OCI-LY1 (cell line): ENCODE measurements around the gene RASGRF2.

ENCODE experiments used
- H2AFZ ChIP-seq: fragments of 200-600 bp; sonication (generic), shearing (Covaris generic); 2 replicates; pipeline ENCODE4 v1.6.0; 2014; ENCODE audit warnings: antibody characterized with exemption, mild to moderate bottlenecking, low read length
- H3F3A ChIP-seq: fragments of 200-600 bp; sonication (generic), shearing (Covaris generic); 2 replicates; pipeline ENCODE4 v1.6.0; 2014; ENCODE audit warnings: mild to moderate bottlenecking, antibody characterized with exemption, low read length, moderate library complexity; ENCODE audit not compliant: insufficient read depth
- H3K27ac ChIP-seq: fragments of 200-600 bp; sonication (generic); 2 replicates; pipeline ENCODE4 v1.5.1; 2014; ENCODE audit warnings: low read length, mixed run types, mild to moderate bottlenecking, low read depth; ENCODE audit not compliant: poor library complexity, severe bottlenecking
- H3K27me3 ChIP-seq: fragments of 200-600 bp; sonication (generic); 2 replicates; pipeline ENCODE4 v1.6.0; 2014; ENCODE audit warnings: antibody characterized with exemption, mild to moderate bottlenecking, low read length, moderate library complexity; ENCODE audit not compliant: insufficient read depth
- H3K36me3 ChIP-seq: fragments of 200-600 bp; sonication (generic); 2 replicates; pipeline ENCODE4 v1.6.1; 2014; ENCODE audit warnings: mild to moderate bottlenecking, antibody characterized with exemption, low read length, moderate library complexity, mixed read lengths; ENCODE audit not compliant: insufficient read depth
- H3K4me1 ChIP-seq: fragments of 200-600 bp; sonication (generic); 2 replicates; pipeline ENCODE4 v1.5.1; 2014; ENCODE audit warnings: mild to moderate bottlenecking, low read length, moderate library complexity; ENCODE audit not compliant: insufficient read depth, severe bottlenecking
- H3K4me2 ChIP-seq: fragments of 200-600 bp; sonication (generic), shearing (Covaris generic); 2 replicates; pipeline ENCODE4 v1.6.1; 2014; ENCODE audit warnings: low read length
- H3K4me3 ChIP-seq: fragments of 200-600 bp; sonication (generic); 2 replicates; pipeline ENCODE4 v1.5.1; 2014; ENCODE audit warnings: low read length, low read depth, mild to moderate bottlenecking, mixed read lengths; ENCODE audit not compliant: poor library complexity, severe bottlenecking
- H3K79me2 ChIP-seq: fragments of 200-600 bp; shearing (Covaris generic); 2 replicates; pipeline ENCODE4 v1.6.1; 2016; ENCODE audit warnings: mixed run types, low read length, mixed read lengths; ENCODE audit not compliant: insufficient read depth
- H3K9ac ChIP-seq: fragments of 200-600 bp; sonication (generic), shearing (Covaris generic); 2 replicates; pipeline ENCODE4 v1.6.1; 2014; ENCODE audit warnings: mild to moderate bottlenecking, low read length, mixed read lengths
- H3K9me2 ChIP-seq: fragments of 200-600 bp; sonication (generic), shearing (Covaris generic); 2 replicates; pipeline ENCODE4 v1.6.1; 2014; ENCODE audit warnings: low read depth, mild to moderate bottlenecking, low read length, mixed read lengths
- H3K9me3 ChIP-seq: fragments of 200-600 bp; shearing (Covaris generic); 2 replicates; pipeline ENCODE4 v1.6.1; 2014; ENCODE audit warnings: low read length, mixed read lengths
- H4K20me1 ChIP-seq: fragments of 200-600 bp; sonication (generic), shearing (Covaris generic); 2 replicates; pipeline ENCODE4 v1.6.0; 2016; ENCODE audit warnings: mild to moderate bottlenecking, low read length; ENCODE audit not compliant: insufficient read depth
- CTCF ChIP-seq: fragments of 200-600 bp; sonication (generic), shearing (Covaris generic); IDR thresholded peaks from 2 replicates; pipeline ENCODE4 v1.5.1; 2017; ENCODE audit warnings: mild to moderate bottlenecking, antibody characterized with exemption, low read length, moderate library complexity, mixed read lengths
- EZH2 ChIP-seq: fragments of 200-600 bp; sonication (generic), shearing (Covaris generic); IDR thresholded peaks from 2 replicates; pipeline ENCODE4 v1.8.0; 2017; ENCODE audit warnings: borderline replicate concordance, mixed run types, mild to moderate bottlenecking, antibody characterized with exemption, low read length, moderate library complexity, mixed read lengths

RASGRF2 gene

GRCh38 chr5:81244451-81244850, 284.3 kb downstream of the RASGRF2 start:
- H3K36me3 ChIP-seq = no peaks in the 10 kb centered on the region
- H3K27me3 ChIP-seq = no peaks in the 10 kb centered on the region
- H3K4me2 ChIP-seq = no peak overlapping the region
- no peaks in the 10 kb centered on the region for H4K20me1 ChIP-seq
- TF ChIP-seq EZH2 = no peak
- no peak for TF ChIP-seq CTCF
- no peak overlapping the region for H3K4me3 ChIP-seq
- no peak overlapping the region for H3K9ac ChIP-seq
- H3K9me3 ChIP-seq = no peaks in the 10 kb centered on the region
- H3F3A ChIP-seq = no peaks in the 10 kb centered on the region
- no peaks in the 10 kb centered on the region for H3K4me1 ChIP-seq
- no peaks in the 10 kb centered on the region for H3K79me2 ChIP-seq
- no peak overlapping the region for H2AFZ ChIP-seq
- no peaks in the 10 kb centered on the region for H3K9me2 ChIP-seq
- no peak overlapping the region for H3K27ac ChIP-seq

- H3K9me2 ChIP-seq = no peaks in the 10 kb centered on the region
- H2AFZ ChIP-seq = no peak overlapping the region
- H3F3A ChIP-seq = no peaks in the 10 kb centered on the region
- H3K27me3 ChIP-seq = no peaks in the 10 kb centered on the region
- no peak overlapping the region for H3K4me2 ChIP-seq
- no peaks in the 10 kb centered on the region for H3K79me2 ChIP-seq
- H3K4me1 ChIP-seq = no peaks in the 10 kb centered on the region
- TF ChIP-seq CTCF (no peak), EZH2 (no peak)
- H3K9ac ChIP-seq = no peak overlapping the region
- H3K4me3 ChIP-seq = no peak overlapping the region
- H3K9me3 ChIP-seq = peaks cover 2% of the 10 kb centered on the region; the same call in 1 of the 2 replicates
- peaks cover 8% of the 10 kb centered on the region for H3K36me3 ChIP-seq
- H3K27ac ChIP-seq = no peak overlapping the region
- H4K20me1 ChIP-seq = no peaks in the 10 kb centered on the region
Observed at GRCh38 chr5:81245871-81246235, 285.7 kb downstream of the RASGRF2 start.

GRCh38 chr5:81246697-81247096, 286.5 kb downstream of the RASGRF2 start:
- H3K9ac ChIP-seq = no peak overlapping the region

More at GRCh38 chr5:81246697-81247096, 286.5 kb downstream of the RASGRF2 start:
- Histone ChIP-seq H3K4me1 (no peaks in the 10 kb centered on the region), H3F3A (no peaks in the 10 kb centered on the region), H3K79me2 (no peaks in the 10 kb centered on the region), H2AFZ (no peak overlapping the region), H3K9me3 (peaks cover 2% of the 10 kb centered on the region; the same call in 1 of the 2 replicates), H3K4me2 (no peak overlapping the region), H3K9me2 (no peaks in the 10 kb centered on the region), H3K27ac (no peak overlapping the region), H3K36me3 (peaks cover 8% of the 10 kb centered on the region), H3K27me3 (no peaks in the 10 kb centered on the region), H3K4me3 (no peak overlapping the region), H4K20me1 (no peaks in the 10 kb centered on the region)
- TF ChIP-seq EZH2 = no peak
- TF ChIP-seq CTCF = no peak
